Pancreas (tissue), 10 donors: ENCODE measurements around the gene GALNT17. TPM values are rescaled to one million over a fixed set of nuclear protein-coding genes. Genes with fewer than 3 reads are reported as not detected.
"Not testable (repeated sequence)": the region's sequence is repeated elsewhere in the genome, so short reads cannot be mapped to it uniquely, and the experiment has no call there.

Experiments
- ATAC-seq, 4 donors: fragments of 200-7000 bp; cut with Tn5 transposase; one replicate each; pipeline versions ENCODE4 v1.8.0 to v1.9.1; 2020; ENCODE audit warnings: mild to moderate bottlenecking in 4 of 4, moderate library complexity in 4 of 4
- DNase-seq, 6 donors: peaks; one replicate each; pipeline ENCODE4 v3.0.0-alpha.2; 2020
- FAIRE-seq: peaks from 2 replicates; lab custom pipeline; 2012; peaks lifted over from hg19 to GRCh38; lab: Jason Lieb, UNC
- H3K27ac ChIP-seq, 4 donors: fragments of 200-600 bp; sonication (generic); 1 replicate in 3 of 4; 2 replicates in 1 of 4; pipeline versions ENCODE4 v1.5.0 to v1.8.0; 2020
- H3K27me3 ChIP-seq, 4 donors: fragments of 200-600 bp; one replicate each; pipeline ENCODE4 v1.8.0; 2021
- H3K36me3 ChIP-seq, 3 donors: fragments of 200-600 bp; sonication (generic) in 1 of 3; one replicate each; pipeline versions ENCODE4 v1.5.0 to v1.8.0; 2020 to 2021
- H3K4me1 ChIP-seq, 3 donors: fragments of 200-600 bp; one replicate each; pipeline ENCODE4 v1.8.0; 2021
- H3K4me3 ChIP-seq, 4 donors: fragments of 200-600 bp; sonication (generic) in 2 of 4; one replicate each; pipeline versions ENCODE4 v1.5.0 to v1.8.0; 2020 to 2021
- H3K9me3 ChIP-seq, 4 donors: fragments of 200-600 bp; one replicate each; pipeline ENCODE4 v1.8.0; 2021
- WGBS, 2 donors: extraction: QIAGEN DNeasy Blood & Tissue Kit; methylation state at CpG; one replicate each; pipeline ENCODE4 v1.1.7; 2013; 5-methylcytosine and 5-hydroxymethylcytosine counted together
- intact Hi-C, 3 donors: fragments of 100-400 bp; cut with DNase I; formaldehyde crosslinking; loops; one replicate each; pipeline versions ENCODE4 v1.11.1 to v1.14.2; 2022
- polyA plus RNA-seq, 2 donors: library from polyadenylated mRNA; stranded (reverse); fragments of 200-250 nt; gene quantifications; one replicate each; pipeline ENCODE4 v1.2.3, GENCODE V29; 2013
- total RNA-seq, 6 donors: library from RNA; stranded (reverse); fragmentation: NEBNext Ultra II Directional in 4 of 6; extraction: Animal tissue kit (Norgen Biotek cat#: 25700) in 4 of 6; gene quantifications; one replicate each; pipeline versions ENCODE4 v1.2.1 to v1.2.4, GENCODE V29; 2021 to 2023
- TF ChIP-seq, protein P1 (sequence below), 4 donors: fragments of 200-600 bp; sonication (generic) in 3 of 4; IDR thresholded peaks; one replicate each; pipeline versions ENCODE4 v1.5.0 to v1.8.0; 2021; ENCODE audit warnings: antibody characterized with exemption in 4 of 4
- donor health status: healthy with polysubstance abuse.
- donor health status: DM: no; HTN: no; CAD: no; lungs with moderate emphysema.
- donor health status: DM: no; HTN: no; CAD: no.
- donor health status: control.
- donor health status: control.
- donor health status: Bipolar disorder and iron deficiency.
- donor health status: DM: yes; HTN: yes; CAD: no.
- donor health status: DM: no; HTN: no; CAD: no.
- donor health status: DM: no; HTN: no; CAD: no.
- donor health status: DM: yes; HTN: yes; CAD: no.

The GALNT17 gene
- total and polyA plus RNA-seq, 8 donors: 0.70 to 4.6 (median 2.9) TPM

DNA sequence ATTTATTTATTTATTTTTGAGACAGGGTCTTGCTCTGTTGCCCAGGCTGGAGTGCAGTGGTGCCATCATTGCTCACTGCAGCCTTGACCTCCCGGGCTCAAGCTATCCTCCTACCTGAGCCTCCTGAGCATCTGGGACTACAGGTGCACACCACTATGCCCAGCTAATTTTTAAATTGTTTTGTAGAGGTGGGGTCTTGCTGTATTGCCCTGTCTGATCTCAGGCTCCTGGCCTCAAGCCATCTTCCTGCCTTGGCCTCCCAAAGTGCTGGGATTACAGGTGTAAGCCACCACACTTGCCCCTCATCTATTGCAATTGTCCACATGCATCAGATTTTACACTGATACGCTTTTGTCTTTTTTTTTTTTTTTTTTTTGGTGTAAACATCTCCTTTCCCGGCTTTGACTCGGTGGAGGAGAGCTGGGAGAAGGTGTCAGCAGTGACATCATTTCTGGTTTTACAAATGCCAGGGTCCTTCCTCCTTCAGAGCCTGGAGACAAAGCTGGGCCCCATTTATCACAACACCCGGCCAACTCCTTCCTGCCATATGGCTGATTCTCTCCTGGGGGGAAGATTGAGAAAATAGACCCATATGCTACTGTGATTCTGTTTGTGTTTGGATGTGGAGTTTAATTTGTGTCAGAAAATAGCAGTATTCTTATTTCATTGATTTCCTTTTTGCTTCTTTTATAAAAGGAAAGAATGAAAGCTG lies 61.3 kb downstream of the GALNT17 start:
- WGBS, 2 donors: 78 to 91% methylated on average over 5 of the region's 5 CpGs

DNA sequence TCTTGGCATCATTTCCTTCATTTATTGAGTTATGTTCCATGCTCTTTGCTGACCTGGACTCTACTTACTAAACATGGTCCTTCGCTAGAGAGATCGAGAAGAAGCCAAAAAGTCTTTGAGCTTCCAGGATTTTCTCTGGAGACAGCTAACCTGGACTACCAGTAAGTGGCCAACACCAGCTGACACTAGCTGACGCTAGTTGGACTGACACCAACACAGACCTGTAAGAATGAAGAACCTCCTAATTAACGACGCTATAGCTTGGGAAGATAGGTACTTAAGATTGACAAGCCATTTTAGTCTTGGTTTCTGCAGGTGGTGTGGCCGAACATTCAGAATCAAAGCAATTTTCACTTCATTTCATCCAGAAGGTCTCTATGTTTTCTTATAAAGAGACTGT lies 66.4 kb downstream of the GALNT17 start:
- intact Hi-C loops: no loop called here
- Histone ChIP-seq H3K9me3 (no peaks in the 10 kb centered on the region), H3K27me3 (no peaks in the 10 kb centered on the region), H3K4me3 (no peak overlapping the region), H3K36me3 (no peaks in the 10 kb centered on the region), H3K4me1 (no peaks in the 10 kb centered on the region), H3K27ac (no peak overlapping the region)
- FAIRE-seq: no peak
- ATAC-seq: no peak
- TF ChIP-seq, protein P1, sequence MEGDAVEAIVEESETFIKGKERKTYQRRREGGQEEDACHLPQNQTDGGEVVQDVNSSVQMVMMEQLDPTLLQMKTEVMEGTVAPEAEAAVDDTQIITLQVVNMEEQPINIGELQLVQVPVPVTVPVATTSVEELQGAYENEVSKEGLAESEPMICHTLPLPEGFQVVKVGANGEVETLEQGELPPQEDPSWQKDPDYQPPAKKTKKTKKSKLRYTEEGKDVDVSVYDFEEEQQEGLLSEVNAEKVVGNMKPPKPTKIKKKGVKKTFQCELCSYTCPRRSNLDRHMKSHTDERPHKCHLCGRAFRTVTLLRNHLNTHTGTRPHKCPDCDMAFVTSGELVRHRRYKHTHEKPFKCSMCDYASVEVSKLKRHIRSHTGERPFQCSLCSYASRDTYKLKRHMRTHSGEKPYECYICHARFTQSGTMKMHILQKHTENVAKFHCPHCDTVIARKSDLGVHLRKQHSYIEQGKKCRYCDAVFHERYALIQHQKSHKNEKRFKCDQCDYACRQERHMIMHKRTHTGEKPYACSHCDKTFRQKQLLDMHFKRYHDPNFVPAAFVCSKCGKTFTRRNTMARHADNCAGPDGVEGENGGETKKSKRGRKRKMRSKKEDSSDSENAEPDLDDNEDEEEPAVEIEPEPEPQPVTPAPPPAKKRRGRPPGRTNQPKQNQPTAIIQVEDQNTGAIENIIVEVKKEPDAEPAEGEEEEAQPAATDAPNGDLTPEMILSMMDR (IDR thresholded peaks at IDR 0.05): no peak
- 87 to 95% methylated on average over 6 of the region's 6 CpGs for WGBS, 2 donors
- DNase-seq: no peak

More for the DNA sequence above, 61.3 kb downstream of the GALNT17 start:
- Histone ChIP-seq H3K9me3 (no peaks in the 10 kb centered on the region), H3K27ac (no peak overlapping the region), H3K36me3 (no peaks in the 10 kb centered on the region), H3K27me3 (no peaks in the 10 kb centered on the region), H3K4me3 (no peak overlapping the region), H3K4me1 (no peaks in the 10 kb centered on the region)
- DNase-seq: no peak
- TF ChIP-seq, protein P1 (IDR thresholded peaks at IDR 0.05): no peak
- no peak for FAIRE-seq
- no peak for ATAC-seq
- intact Hi-C loops: no loop called here

DNA sequence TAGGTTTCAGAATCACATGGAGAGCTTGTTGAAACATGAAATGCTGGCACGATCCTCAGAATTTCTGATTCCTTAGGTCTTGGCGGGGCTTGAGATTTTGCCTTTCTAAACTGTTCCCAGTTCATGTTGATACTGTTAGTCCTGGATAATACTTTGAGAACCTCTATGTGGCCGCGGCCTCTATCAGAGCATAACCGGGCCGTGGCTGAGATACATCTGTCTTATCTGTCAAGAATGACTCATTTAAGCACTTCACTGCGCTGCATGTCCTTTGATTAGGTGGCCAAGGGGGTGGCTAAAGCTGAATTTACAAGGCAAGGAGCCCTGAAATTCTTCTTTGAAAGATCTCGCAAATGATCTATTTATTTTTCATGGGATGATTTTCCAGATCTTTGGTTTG lies 66.9 kb downstream of the GALNT17 start:
- Histone ChIP-seq H3K27me3 (no peaks in the 10 kb centered on the region), H3K27ac (no peak overlapping the region), H3K4me1 (no peaks in the 10 kb centered on the region), H3K4me3 (no peak overlapping the region), H3K9me3 (no peaks in the 10 kb centered on the region), H3K36me3 (no peaks in the 10 kb centered on the region)
- FAIRE-seq: no peak
- ATAC-seq: no peak
- 83 to 86% methylated on average over 8 of the region's 8 CpGs for WGBS, 2 donors
- no peak for DNase-seq
- TF ChIP-seq, protein P1 (IDR thresholded peaks at IDR 0.05): no peak
- intact Hi-C loops: no loop called here

DNA sequence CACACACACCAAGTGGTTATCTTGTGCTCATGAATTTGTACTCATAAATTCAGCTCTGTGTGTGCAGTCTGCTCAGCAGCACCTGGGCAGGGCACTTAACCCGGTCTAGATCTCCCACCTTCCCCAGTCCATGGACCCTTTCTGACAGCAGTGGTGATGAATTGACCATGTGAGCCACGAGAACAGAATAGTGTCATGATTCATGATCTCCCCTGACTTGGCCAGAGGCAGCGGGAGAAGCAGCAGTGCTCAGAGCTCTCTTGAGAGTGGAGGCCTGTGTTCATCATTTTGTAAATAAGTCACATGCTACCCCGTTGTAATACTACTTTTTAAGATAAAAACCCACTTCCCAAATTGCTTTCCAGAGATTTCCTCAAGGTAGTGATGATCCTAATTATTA lies 74.2 kb downstream of the GALNT17 start:
- no peak for FAIRE-seq
- TF ChIP-seq, protein P1 (IDR thresholded peaks at IDR 0.05): no peak
- no peak overlapping the region for H3K4me3 ChIP-seq
- no peak for DNase-seq
- ATAC-seq: no peak
- H3K9me3 ChIP-seq: no peaks in the 10 kb centered on the region
- H3K4me1 ChIP-seq: peaks cover 0 to 6% (median 0%) of the 10 kb centered on the region in 3 donors
- intact Hi-C loops: no loop called here
- no peaks in the 10 kb centered on the region for H3K36me3 ChIP-seq
- H3K27ac ChIP-seq: no peak overlapping the region
- WGBS, 2 donors: 56 to 58% methylated on average over 4 of the region's 4 CpGs
- no peaks in the 10 kb centered on the region for H3K27me3 ChIP-seq

DNA sequence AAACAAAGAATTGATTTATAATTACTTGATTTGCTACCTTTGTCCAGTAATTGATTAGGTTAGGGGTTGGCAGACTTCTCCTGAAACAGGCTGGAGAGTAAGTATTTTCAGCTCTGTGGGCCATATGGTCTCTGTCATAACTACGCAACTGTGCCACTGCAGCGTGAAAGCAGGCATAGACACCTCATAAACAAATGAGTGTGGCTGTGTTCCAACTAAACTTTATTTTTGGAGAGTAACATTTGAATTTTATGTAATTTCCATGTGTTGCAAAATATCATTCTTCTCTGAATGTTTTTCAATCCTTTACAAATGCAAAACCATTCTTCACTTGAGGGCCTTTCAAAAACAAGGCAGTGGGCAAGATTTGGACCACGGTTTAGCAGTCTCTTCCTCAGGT lies 76.9 kb downstream of the GALNT17 start:
- TF ChIP-seq, protein P1 (IDR thresholded peaks at IDR 0.05): no peak
- H3K4me3 ChIP-seq: no peak overlapping the region
- no peaks in the 10 kb centered on the region for H3K9me3 ChIP-seq
- H3K27me3 ChIP-seq: no peaks in the 10 kb centered on the region
- intact Hi-C loops: no loop called here
- FAIRE-seq (no peak), DNase-seq (no peak), ATAC-seq (no peak)
- H3K27ac ChIP-seq: no peak overlapping the region
- H3K36me3 ChIP-seq: no peaks in the 10 kb centered on the region
- 84 to 86% methylated on average over 3 of the region's 3 CpGs for WGBS, 2 donors
- peaks cover 0 to 6% (median 0%) of the 10 kb centered on the region in 3 donors for H3K4me1 ChIP-seq

DNA sequence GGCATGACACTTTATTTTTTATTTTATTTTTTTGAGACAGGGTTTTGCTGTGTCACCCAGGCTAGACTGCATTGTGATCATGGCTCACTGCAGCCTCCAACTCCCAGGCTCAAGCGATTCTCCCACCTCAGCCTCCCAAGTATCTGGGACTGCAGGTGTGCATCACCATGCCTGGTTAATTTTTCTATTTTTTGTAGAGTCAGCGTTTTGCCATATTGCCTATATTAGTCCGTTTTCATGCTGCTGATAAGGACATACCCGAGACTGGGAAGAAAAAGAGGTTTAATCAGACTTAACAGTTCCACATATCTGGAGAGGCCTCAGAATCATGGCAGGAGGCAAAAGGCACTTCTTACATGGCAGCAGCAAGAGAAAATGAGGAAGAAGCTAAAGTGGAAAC lies 77.5 kb downstream of the GALNT17 start:
- WGBS, 2 donors: 83 to 87% methylated on average over 4 of the region's 4 CpGs

More for the DNA sequence above, 77.5 kb downstream of the GALNT17 start:
- intact Hi-C loops, FAIRE-seq, DNase-seq, H3K4me1 ChIP-seq, ATAC-seq, H3K36me3 ChIP-seq, H3K27me3 ChIP-seq, H3K9me3 ChIP-seq, H3K27ac ChIP-seq, H3K4me3 ChIP-seq: not testable (repeated sequence)
